Keratinocyte (primary cell): Measurements from ENCODE around the gene RPP38. TPM values are rescaled to one million over a fixed set of nuclear protein-coding genes. Genes with fewer than 3 reads are reported as not detected.

Experiments used
- DNase-seq: peaks from one replicate; pipeline ENCODE4 v3.0.0-alpha.2; 2011; ENCODE audit warnings: low read depth, missing footprints, low spot score
- FAIRE-seq: peaks from 2 replicates; lab custom pipeline; 2011; peaks lifted over from hg19 to GRCh38; lab: Jason Lieb, UNC
- H2AFZ ChIP-seq: 2 replicates; pipeline ENCODE4 v1.6.0; 2012; ENCODE audit warnings: low read length, control low read depth, inconsistent platforms; ENCODE audit not compliant: control insufficient read depth
- H3K27ac ChIP-seq: 2 replicates; pipeline ENCODE4 v1.5.1; 2011; ENCODE audit warnings: low read length; ENCODE audit not compliant: control insufficient read depth, insufficient read depth
- H3K27me3 ChIP-seq: 3 replicates; pipeline ENCODE4 v1.6.0; 2011; ENCODE audit warnings: low read length; ENCODE audit not compliant: control insufficient read depth, insufficient read depth; ENCODE audit errors: extremely low read depth
- H3K36me3 ChIP-seq, 2 experiments: 2 replicates in 1 of 2; 3 replicates in 1 of 2; pipeline ENCODE4 v1.5.1; 2011; ENCODE audit warnings: low read length in 2 of 2, mild to moderate bottlenecking in 1 of 2; ENCODE audit not compliant: control insufficient read depth in 2 of 2, insufficient read depth in 2 of 2; ENCODE audit errors: extremely low read depth in 1 of 2
- H3K4me1 ChIP-seq: 3 replicates; pipeline ENCODE4 v1.5.1; 2011; ENCODE audit warnings: low read length; ENCODE audit not compliant: control insufficient read depth, insufficient read depth; ENCODE audit errors: extremely low read depth
- H3K4me2 ChIP-seq: 3 replicates; pipeline ENCODE4 v1.6.0; 2011; ENCODE audit warnings: low read depth, low read length; ENCODE audit not compliant: control insufficient read depth, insufficient read depth; ENCODE audit errors: extremely low read depth
- H3K4me3 ChIP-seq, 3 experiments: fragments of 200-600 bp in 1 of 3; sonication (generic) in 1 of 3; 2 replicates in 2 of 3; 3 replicates in 1 of 3; pipeline ENCODE4 v1.5.1; 2011 to 2016; ENCODE audit warnings: low read length in 3 of 3, mild to moderate bottlenecking in 3 of 3, control low read depth in 2 of 3, inconsistent platforms in 1 of 3, low read depth in 1 of 3, mixed read lengths in 1 of 3, mixed run types in 1 of 3, moderate library complexity in 1 of 3; ENCODE audit not compliant: control insufficient read depth in 2 of 3, insufficient read depth in 2 of 3; ENCODE audit errors: extremely low read depth in 1 of 3
- H3K79me2 ChIP-seq: 2 replicates; pipeline ENCODE4 v1.6.0; 2012; ENCODE audit warnings: low read length; ENCODE audit not compliant: control insufficient read depth, insufficient read depth
- H3K9ac ChIP-seq: 3 replicates; pipeline ENCODE4 v1.6.0; 2011; ENCODE audit warnings: low read length; ENCODE audit not compliant: control insufficient read depth, insufficient read depth; ENCODE audit errors: extremely low read depth
- H3K9me1 ChIP-seq: 3 replicates; pipeline ENCODE4 v1.6.0; 2011; ENCODE audit warnings: low read length; ENCODE audit not compliant: control insufficient read depth, insufficient read depth; ENCODE audit errors: extremely low read depth
- H3K9me3 ChIP-seq: 2 replicates; pipeline ENCODE4 v1.5.1; 2012; ENCODE audit warnings: low read depth, low read length; ENCODE audit not compliant: control insufficient read depth
- H4K20me1 ChIP-seq: 3 replicates; pipeline ENCODE4 v1.6.0; 2011; ENCODE audit warnings: low read length; ENCODE audit not compliant: control insufficient read depth, insufficient read depth; ENCODE audit errors: extremely low read depth
- CTCF ChIP-seq, 3 experiments: IDR thresholded peaks in 1 of 3; conservative IDR thresholded peaks in 1 of 3; optimal IDR thresholded peaks in 1 of 3; 2 replicates in 2 of 3; 3 replicates in 1 of 3; pipeline versions ENCODE3 to v1.5.1; 2011; ENCODE audit warnings: low read length in 3 of 3, mild to moderate bottlenecking in 3 of 3, moderate library complexity in 2 of 3, control low read depth in 1 of 3, inconsistent platforms in 1 of 3; ENCODE audit not compliant: insufficient read depth in 2 of 3; ENCODE audit errors: extremely low read depth in 1 of 3
- EZH2 ChIP-seq: IDR thresholded peaks from one replicate; pipeline ENCODE4 v1.6.1; 2012; ENCODE audit warnings: inconsistent platforms, mild to moderate bottlenecking, low read length, moderate library complexity
- dilution Hi-C: fragments of 300-500 bp; cut with MboI; formaldehyde crosslinking; loops from one replicate; pipeline ENCODE4 v1.7.0; 2020; ENCODE audit warnings: low sequenced_read_pairs; ENCODE audit not compliant: extremely low pct_ligation_motif_present
- polyA plus RNA-seq, 5 experiments: library from polyadenylated mRNA; depleted of rRNA in 3 of 5; stranded (reverse) in 3 of 5; stranded (forward) in 1 of 5; unstranded in 1 of 5; fragments of >200 nt; gene quantifications; 1 replicate in 1 of 5; 2 replicates in 3 of 5; 3 replicates in 1 of 5; pipeline versions ENCODE4 v1.2.1 to v1.2.3, GENCODE V29; 2011 to 2012; ENCODE audit warnings: missing spikeins in 2 of 5, low read depth in 1 of 5, low replicate concordance in 1 of 5

Gene RPP38
- polyA plus RNA-seq, 1 donor (not counting 4 experiments of a cell fraction or from before 2014, with no cell fraction given): 32.4 TPM

GRCh38 chr10:15083674-15084501 lies 13.3 kb upstream of the RPP38 start:
- Histone ChIP-seq H3K36me3 (no peaks in the 10 kb centered on the region), H3K9me1 (no peaks in the 10 kb centered on the region), H3K79me2 (no peaks in the 10 kb centered on the region), H3K9ac (no peak overlapping the region), H3K9me3 (no peaks in the 10 kb centered on the region), H4K20me1 (no peaks in the 10 kb centered on the region), H3K4me3 (no peak overlapping the region), H3K27me3 (no peaks in the 10 kb centered on the region), H2AFZ (peak overlapping the region; percentile 1), H3K27ac (no peak overlapping the region), H3K4me1 (peaks cover 2% of the 10 kb centered on the region), H3K4me2 (no peak overlapping the region)
- DNase-seq (no peak), FAIRE-seq (no peak)
- dilution Hi-C loops: no loop called here
- no peak for TF ChIP-seq EZH2
- no peak for TF ChIP-seq CTCF (optimal IDR thresholded peaks at IDR 0.05 in 1 of 3, IDR thresholded peaks at IDR 0.05 in 1 of 3, conservative IDR thresholded peaks at IDR 0.05 in 1 of 3; ENCODE audit: extremely low read depth in 1 of 3, insufficient read depth in 2 of 3, low read length in 3 of 3)

DNA sequence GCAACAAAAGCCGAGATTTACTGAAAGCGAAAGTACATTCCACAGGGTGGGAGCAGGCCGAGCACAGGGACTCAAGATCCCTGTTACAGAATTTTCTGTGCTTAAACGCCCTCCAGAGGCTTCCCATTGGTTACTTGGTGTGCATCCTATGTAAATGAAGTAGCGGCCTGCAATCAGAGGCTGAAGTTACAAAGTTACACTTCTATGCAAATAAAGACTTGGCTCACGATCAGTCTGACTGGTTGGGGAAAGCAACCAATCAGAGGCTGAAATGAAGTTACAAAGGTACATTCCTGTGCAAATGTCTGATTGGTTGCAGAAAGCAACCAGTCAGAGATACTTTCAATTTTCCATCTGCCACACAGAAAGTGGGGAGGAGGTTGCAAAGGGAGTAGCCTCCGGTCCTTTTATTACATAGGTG lies 12.6 kb upstream of the RPP38 start:
- TF ChIP-seq CTCF (optimal IDR thresholded peaks at IDR 0.05 in 1 of 3, IDR thresholded peaks at IDR 0.05 in 1 of 3, conservative IDR thresholded peaks at IDR 0.05 in 1 of 3; ENCODE audit: extremely low read depth in 1 of 3, insufficient read depth in 2 of 3, low read length in 3 of 3) (no peak), EZH2 (no peak)
- no peak overlapping the region for H3K27ac ChIP-seq
- H3K27me3 ChIP-seq: no peaks in the 10 kb centered on the region
- H3K9me1 ChIP-seq: no peaks in the 10 kb centered on the region
- FAIRE-seq (peak; percentile 70), DNase-seq (no peak)
- no peaks in the 10 kb centered on the region for H3K36me3 ChIP-seq
- no peak overlapping the region for H3K9ac ChIP-seq
- H3K4me3 ChIP-seq: no peak overlapping the region
- no peak overlapping the region for H3K4me2 ChIP-seq
- H3K9me3 ChIP-seq: no peaks in the 10 kb centered on the region
- peaks cover 2% of the 10 kb centered on the region for H3K4me1 ChIP-seq
- H3K79me2 ChIP-seq: no peaks in the 10 kb centered on the region
- dilution Hi-C loops: no loop called here
- peak overlapping the region; percentile 1 for H2AFZ ChIP-seq
- no peaks in the 10 kb centered on the region for H4K20me1 ChIP-seq
